MCF 10A (cell line): ENCODE data around the gene ELFN1. TPM values are rescaled to one million over a fixed set of nuclear protein-coding genes. Genes with fewer than 3 reads are reported as not detected.
A peak's percentile ranks its signal among the peaks of the same experiment; 100 is the strongest.

Experiments
- BruUV-seq: library from RNA; stranded (reverse); fragments of 400-500 nt; replicated peaks from 2 replicates; lab custom pipeline; 2021; lab: Mats Ljungman, UMichigan
- CTCF ChIA-PET: fragments of 300-600 bp; sonication (Branson Sonifier 250); formaldehyde crosslinking; extraction: SDS; loops from one replicate; lab custom pipeline; 2021; ENCODE audit warnings: antibody characterized with exemption, inconsistent platforms; lab: Yijun Ruan, JAX
- POLR2A ChIA-PET: fragments of 300-600, 350-650 bp; sonication (Branson Sonifier 250); formaldehyde crosslinking; extraction: SDS; loops from one replicate; lab custom pipeline; 2020; ENCODE audit warnings: antibody characterized with exemption, inconsistent platforms; lab: Yijun Ruan, JAX
- DNase-seq: peaks from one replicate; pipeline ENCODE4 v3.0.0-alpha.2; 2018; ENCODE audit not compliant: unreplicated experiment
- H3K27ac Mint-ChIP-seq: one replicate; pipeline ENCODE4 v1.8.0; 2022; ENCODE audit warnings: mild to moderate bottlenecking, low read depth, mixed read lengths; ENCODE audit not compliant: unreplicated experiment
- H3K27me3 Mint-ChIP-seq: one replicate; pipeline ENCODE4 v1.8.0; 2022; ENCODE audit warnings: mixed read lengths; ENCODE audit not compliant: insufficient read depth, unreplicated experiment
- H3K36me3 Mint-ChIP-seq: one replicate; pipeline ENCODE4 v1.8.0; 2022; ENCODE audit warnings: mild to moderate bottlenecking, moderate library complexity, mixed read lengths; ENCODE audit not compliant: insufficient read depth, unreplicated experiment
- H3K4me1 Mint-ChIP-seq: one replicate; pipeline ENCODE4 v1.8.0; 2022; ENCODE audit warnings: mixed read lengths; ENCODE audit not compliant: insufficient read depth, unreplicated experiment
- H3K4me3 Mint-ChIP-seq: one replicate; pipeline ENCODE4 v1.8.0; 2022; ENCODE audit warnings: mild to moderate bottlenecking, moderate library complexity, mixed read lengths; ENCODE audit not compliant: unreplicated experiment
- H3K9me3 Mint-ChIP-seq: one replicate; pipeline ENCODE4 v1.8.0; 2022; ENCODE audit warnings: mixed read lengths; ENCODE audit not compliant: unreplicated experiment
- CTCF ChIP-seq: fragments of 200-600 bp; IDR thresholded peaks from one replicate; pipeline ENCODE4 v1.8.0; 2022; ENCODE audit warnings: antibody characterized with exemption, mild to moderate bottlenecking; ENCODE audit not compliant: unreplicated experiment
- intact Hi-C: fragments of 100-400 bp; cut with micrococcal nuclease; formaldehyde crosslinking; loops from 2 replicates; pipeline ENCODE4 v1.14.1; 2022
- total RNA-seq: library from RNA; stranded (reverse); gene quantifications from 2 replicates; pipeline ENCODE4 v1.2.3, GENCODE V29; 2022

ELFN1 gene
- total RNA-seq, 1 experiment from 2014 or later, result not detected

- peaks cover 5% of the 10 kb centered on the region for H3K4me1 Mint-ChIP-seq
- POLR2A ChIA-PET, result interaction anchor here (0.5 kb wide), 1 partner anchor 679 kb away, joined by 3 read pairs; no protein-coding TSS in a partner anchor
- no peak overlapping the region for H3K27ac Mint-ChIP-seq
- H3K36me3 Mint-ChIP-seq, result no peaks in the 10 kb centered on the region
- DNase-seq, result no peak
- H3K9me3 Mint-ChIP-seq, result no peaks in the 10 kb centered on the region
- intact Hi-C loops, result no loop called here
- H3K4me3 Mint-ChIP-seq, result no peak overlapping the region
- peaks cover 35% of the 10 kb centered on the region for H3K27me3 Mint-ChIP-seq
- CTCF ChIA-PET, result interaction anchor here (0.8 to 1.0 kb wide), 2 partner anchors 8 to 136 kb away, joined by 4 read pairs; no protein-coding TSS in a partner anchor
- TF ChIP-seq CTCF, result no peak
- BruUV-seq, result no TSS peak
Measured at GRCh38 chr7:1714583-1715330, 44.7 kb downstream of the ELFN1 start.

GRCh38 chr7:1715331-1715625, 45.2 kb downstream of the ELFN1 start:
- peaks cover 5% of the 10 kb centered on the region for H3K4me1 Mint-ChIP-seq
- no peaks in the 10 kb centered on the region for H3K36me3 Mint-ChIP-seq
- H3K4me3 Mint-ChIP-seq, result no peak overlapping the region
- H3K27me3 Mint-ChIP-seq, result peaks cover 35% of the 10 kb centered on the region
- intact Hi-C loops, result no loop called here
- ChIA-PET POLR2A (interaction anchor here (0.5 kb wide), 1 partner anchor 678 kb away, joined by 3 read pairs; no protein-coding TSS in a partner anchor), CTCF (interaction anchor here (0.6 to 0.7 kb wide), 2 partner anchors 10 to 444 kb away, joined by 3 to 4 read pairs; no protein-coding TSS in a partner anchor)
- no TSS peak for BruUV-seq
- no peak for TF ChIP-seq CTCF
- no peak for DNase-seq
- H3K9me3 Mint-ChIP-seq, result no peaks in the 10 kb centered on the region
- H3K27ac Mint-ChIP-seq, result no peak overlapping the region

GRCh38 chr7:1715671-1716074, 45.6 kb downstream of the ELFN1 start:
- no peaks in the 10 kb centered on the region for H3K36me3 Mint-ChIP-seq
- H3K27ac Mint-ChIP-seq, result no peak overlapping the region
- H3K9me3 Mint-ChIP-seq, result no peaks in the 10 kb centered on the region
- no peak overlapping the region for H3K4me3 Mint-ChIP-seq
- POLR2A ChIA-PET, result no interaction called here
- no peak for DNase-seq
- CTCF ChIA-PET, result interaction anchor here (0.6 to 0.7 kb wide), 2 partner anchors 9 to 444 kb away, joined by 3 to 4 read pairs; no protein-coding TSS in a partner anchor
- peaks cover 5% of the 10 kb centered on the region for H3K4me1 Mint-ChIP-seq
- TF ChIP-seq CTCF, result no peak
- BruUV-seq, result no TSS peak
- intact Hi-C loops, result no loop called here
- H3K27me3 Mint-ChIP-seq, result peaks cover 33% of the 10 kb centered on the region

GRCh38 chr7:1716263-1717094, 46.4 kb downstream of the ELFN1 start:
- POLR2A ChIA-PET, result no interaction called here
- no peak for TF ChIP-seq CTCF

More at GRCh38 chr7:1716263-1717094, 46.4 kb downstream of the ELFN1 start:
- Mint-ChIP-seq H3K27ac (no peak overlapping the region), H3K4me3 (no peak overlapping the region), H3K9me3 (no peaks in the 10 kb centered on the region), H3K36me3 (no peaks in the 10 kb centered on the region), H3K27me3 (peaks cover 25% of the 10 kb centered on the region), H3K4me1 (peaks cover 5% of the 10 kb centered on the region)
- DNase-seq, result peak; percentile 38
- CTCF ChIA-PET, result interaction anchor here (0.6 kb wide), 1 partner anchor 72 kb away, joined by 4 read pairs; no protein-coding TSS in a partner anchor
- intact Hi-C loops, result no loop called here
- no TSS peak for BruUV-seq
